CD4-positive, alpha-beta T cell treated with Interleukin-1 beta for 1 hour (primary cell): ENCODE results near the gene EVL.
A peak's percentile ranks its signal among the peaks of the same experiment; 100 is the strongest.
"Not testable (repeated sequence)": the region's sequence is repeated elsewhere in the genome, so short reads cannot be mapped to it uniquely, and the experiment has no call there.

Experiments
- DNase-seq, 2 donors: peaks; one replicate each; pipeline ENCODE4 v3.0.0-alpha.2; 2020 to 2022

The EVL gene

DNA sequence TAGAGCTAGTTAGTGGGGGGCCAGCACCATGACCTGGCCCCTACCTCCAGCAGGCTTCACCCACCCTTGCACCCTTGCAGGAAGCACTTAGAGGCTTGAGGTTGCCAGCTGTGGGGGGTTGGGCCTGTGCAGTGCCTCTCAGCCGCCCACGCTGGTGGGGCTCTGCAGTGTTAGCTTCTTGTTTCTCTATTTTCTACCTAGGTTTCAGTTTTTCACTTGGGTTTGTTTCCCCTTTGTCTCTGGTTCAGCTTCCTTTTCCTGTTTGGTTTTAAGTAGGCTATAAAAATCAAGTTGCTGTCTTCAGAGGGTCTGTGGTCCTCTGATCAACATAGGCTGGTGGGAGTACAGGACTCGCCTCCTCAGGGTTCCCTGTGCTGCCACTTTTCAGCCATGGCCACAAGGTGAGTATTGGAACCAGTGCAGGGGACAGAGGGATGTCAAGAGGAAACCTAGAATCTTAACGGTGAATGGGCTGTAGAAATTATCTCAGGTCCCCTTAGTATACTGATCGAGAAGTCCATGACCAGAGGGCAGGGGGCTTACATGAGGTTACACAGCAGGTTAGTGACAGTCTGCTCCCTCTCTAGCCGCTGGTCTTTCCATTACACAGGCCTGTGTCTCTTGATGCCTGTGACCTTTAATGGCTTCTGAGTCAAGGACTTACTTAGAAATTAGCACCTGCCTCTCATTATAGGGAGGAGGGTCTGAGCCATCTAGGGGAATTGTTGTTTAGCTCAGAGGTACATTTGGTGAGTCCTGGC is at the start of gene EVL:
EVL (plus strand) TSS at position 312 of the 761 bp plus-strand sequence; CDS start at position 391, 79 bp downstream.
- DNase-seq, result peak; percentile 75 to 79

DNA sequence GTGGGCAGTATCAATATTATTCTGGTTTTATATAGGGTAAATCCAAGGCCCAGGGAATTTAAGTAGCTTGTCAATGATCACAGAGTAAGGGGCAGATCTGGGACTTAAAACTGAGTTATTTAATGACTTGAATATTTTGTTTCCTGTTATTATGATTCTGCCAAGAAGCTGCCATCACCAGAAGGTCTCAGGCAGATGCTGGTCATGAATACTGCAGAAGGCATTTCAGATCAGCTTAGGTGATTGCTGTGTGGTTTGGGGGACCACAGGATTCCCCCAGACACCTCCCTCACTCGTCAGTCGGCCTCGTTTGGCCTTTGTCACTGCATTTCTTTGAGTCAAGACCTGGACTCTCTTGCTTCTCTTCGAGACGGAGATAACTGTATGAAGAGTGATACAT is 47.7 kb upstream of the EVL start:
- DNase-seq, result no peak

DNA sequence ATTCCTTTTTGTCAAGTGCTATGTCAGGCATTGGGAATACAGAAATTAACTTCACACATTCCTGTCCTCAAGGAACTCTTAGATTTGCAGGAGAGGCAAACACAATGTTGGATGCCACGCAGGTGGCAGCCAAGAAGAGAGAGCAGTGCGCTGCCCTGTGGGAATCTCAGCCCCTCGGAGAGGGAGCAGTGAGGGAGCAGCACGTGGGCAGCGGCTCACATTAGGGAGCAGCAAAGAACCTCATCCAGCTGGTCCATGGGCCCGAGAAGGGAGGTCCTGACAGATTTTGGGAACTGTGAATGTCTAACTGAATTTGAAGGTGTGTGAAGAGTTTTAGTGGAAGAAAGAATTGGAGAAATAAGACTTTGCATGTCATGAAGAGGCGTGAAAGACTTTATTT is 47.2 kb upstream of the EVL start:
- DNase-seq, result no peak

GRCh38 chr14:100018482-100018881 is 46.7 kb upstream of the EVL start:
- no peak for DNase-seq

DNA sequence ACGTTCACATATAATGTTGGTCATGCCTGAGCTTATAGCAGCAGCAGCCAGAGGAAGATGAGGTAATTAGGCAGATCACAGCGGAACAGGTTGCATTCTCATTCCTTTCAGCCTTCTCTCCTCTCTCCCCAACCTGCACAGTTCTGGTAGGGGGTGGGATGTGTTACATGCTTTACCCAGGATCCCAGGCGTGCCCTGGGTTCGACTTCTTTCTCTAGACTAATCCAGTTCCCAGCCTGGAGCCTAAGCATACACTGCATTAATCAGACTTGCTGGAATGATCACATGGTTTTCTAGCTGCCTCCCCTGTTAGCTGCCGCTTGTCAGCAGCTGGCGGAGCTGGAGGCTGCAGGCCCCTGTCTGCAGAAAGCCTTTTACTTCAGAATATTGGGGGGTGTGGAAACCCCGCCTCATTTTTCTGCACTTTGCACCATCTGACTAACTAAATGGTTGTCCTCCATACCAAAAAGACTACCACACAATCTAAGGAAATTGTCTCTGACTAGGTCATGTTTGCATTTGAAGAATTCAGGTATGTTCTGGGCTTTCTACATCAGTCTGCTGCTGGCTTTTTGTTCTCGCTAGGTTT is 46.0 kb upstream of the EVL start:
- no peak for DNase-seq

DNA sequence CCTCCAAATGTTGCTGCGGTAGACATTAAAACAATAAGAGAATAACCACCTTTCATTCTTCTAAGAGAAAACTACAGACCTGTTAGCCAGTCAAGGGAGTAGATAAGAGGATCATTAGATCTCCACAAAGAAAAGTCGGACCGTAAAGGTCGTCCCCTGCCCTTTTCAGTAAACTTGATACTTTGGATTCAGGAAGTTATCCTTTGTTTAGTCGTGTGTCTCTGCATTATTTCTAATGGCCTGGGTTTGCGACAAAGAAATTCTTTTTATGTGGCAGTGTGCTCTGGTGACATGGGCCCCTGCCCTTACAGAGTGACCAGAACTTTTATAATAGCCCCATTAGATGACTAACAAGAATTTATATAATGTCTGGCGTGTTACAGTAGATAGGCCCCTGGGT is 44.6 kb upstream of the EVL start:
- DNase-seq, result no peak

- DNase-seq, result no peak
Measured at GRCh38 chr14:100022772-100023451, 42.3 kb upstream of the EVL start.

GRCh38 chr14:100025111-100025510 is 40.1 kb upstream of the EVL start:
- peak; percentile 5 to 20 for DNase-seq

- no peak for DNase-seq
Measured at GRCh38 chr14:100027771-100028490, 37.3 kb upstream of the EVL start.

GRCh38 chr14:100028990-100029677 is 36.1 kb upstream of the EVL start:
- no peak for DNase-seq

- DNase-seq, result not testable (repeated sequence)
Measured at GRCh38 chr14:100030006-100030405, 35.2 kb upstream of the EVL start.

DNA sequence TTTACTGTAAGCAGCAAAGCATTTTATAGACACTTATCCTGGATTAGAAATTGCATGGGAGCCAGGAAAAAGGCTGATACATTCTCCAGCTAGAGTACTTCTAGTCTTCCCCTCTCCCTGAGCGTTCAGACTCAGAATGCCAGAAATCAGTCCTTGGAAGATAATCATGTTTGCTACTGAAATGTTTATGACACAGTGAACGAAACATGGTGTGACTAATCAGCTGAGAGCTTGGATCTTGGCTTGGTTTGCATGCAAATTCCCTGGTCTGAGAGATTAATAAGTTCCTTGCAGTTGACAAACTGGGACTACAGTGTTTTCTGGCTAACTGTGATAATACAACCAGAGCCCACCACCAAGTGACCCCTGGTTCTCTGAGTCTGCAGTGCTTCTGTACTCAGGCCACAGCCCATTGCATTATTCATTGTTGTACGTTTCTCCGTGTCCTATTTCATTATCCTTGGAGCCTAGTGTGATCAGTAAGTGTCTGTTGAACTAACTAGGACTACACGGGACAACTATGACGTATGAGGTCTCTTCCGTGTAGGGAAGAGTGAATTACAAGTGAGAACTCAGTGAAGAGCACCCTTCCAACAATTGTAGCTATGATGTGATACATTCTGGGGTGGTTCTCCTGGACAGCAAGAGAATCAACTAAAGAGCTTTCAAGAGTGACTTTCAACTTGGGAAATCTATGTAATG is 34.6 kb upstream of the EVL start:
- no peak for DNase-seq

DNA sequence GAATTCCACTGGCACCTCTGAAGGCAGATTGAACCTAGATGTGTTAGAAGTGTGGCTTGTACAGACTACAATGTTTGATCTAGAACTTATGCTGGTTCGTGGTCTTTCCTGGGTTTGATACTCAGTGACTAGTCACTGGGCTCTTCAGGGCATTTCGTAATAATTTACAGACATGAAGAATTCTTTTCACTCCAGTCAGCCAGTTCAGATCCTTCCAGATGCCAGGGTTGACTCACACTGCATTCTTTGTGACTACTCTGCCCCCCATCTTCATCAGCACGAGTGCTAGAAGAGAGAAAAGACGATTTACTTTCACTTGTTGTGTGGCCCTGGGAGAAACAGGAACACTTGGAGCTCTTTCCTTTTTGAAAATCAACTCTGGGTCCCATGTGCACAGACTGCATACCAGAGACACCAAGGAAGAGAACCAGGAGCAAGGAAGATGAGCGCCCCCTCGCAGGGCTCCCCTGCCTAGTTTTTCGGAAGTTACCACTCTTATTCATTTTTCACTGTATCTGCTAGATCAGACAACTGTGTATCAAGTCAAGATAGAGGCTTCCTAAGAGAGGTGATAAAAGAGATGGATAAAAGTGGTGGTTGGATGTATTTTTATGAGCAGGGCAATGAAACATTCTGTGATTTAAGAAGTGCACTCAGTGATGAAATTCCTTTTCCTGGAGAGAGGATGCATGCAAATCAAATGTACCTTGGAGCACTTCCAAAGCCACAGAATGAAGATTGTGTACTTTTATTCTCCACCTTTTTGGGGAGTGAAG is 33.5 kb upstream of the EVL start:
- no peak for DNase-seq

GRCh38 chr14:100032738-100033137 is 32.5 kb upstream of the EVL start:
- DNase-seq, result no peak

- no peak for DNase-seq
Measured at GRCh38 chr14:100033347-100034075, 31.7 kb upstream of the EVL start.

GRCh38 chr14:100034468-100034867 is 30.8 kb upstream of the EVL start:
- DNase-seq, result no peak

DNA sequence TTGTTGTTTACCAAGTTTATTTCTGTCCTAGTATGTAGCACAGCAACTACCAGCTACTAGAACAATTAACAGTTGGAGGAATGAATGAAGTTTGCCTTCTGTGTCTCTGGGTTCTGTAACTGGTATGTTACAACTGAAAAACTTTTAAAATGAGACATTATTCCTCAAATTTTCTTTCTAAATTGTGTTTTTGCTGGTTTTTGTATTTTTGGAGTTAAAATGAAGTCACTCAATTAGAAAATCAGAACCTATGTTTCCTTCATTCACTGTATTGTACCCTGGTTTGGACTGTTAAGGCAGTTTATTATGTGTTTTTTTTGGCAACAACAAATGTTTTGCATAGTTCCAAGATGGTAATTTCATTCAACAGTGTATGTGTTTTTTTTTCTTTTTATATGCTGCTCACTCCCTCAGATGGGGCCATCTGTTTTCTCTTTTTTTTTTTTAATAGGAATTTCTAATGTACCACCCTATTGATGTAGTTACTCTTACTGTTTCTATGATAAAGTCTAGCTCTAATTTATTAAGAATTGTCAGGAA is 30.2 kb upstream of the EVL start:
- DNase-seq, result no peak

- no peak for DNase-seq
Measured at GRCh38 chr14:100035700-100036099, 29.5 kb upstream of the EVL start.

DNA sequence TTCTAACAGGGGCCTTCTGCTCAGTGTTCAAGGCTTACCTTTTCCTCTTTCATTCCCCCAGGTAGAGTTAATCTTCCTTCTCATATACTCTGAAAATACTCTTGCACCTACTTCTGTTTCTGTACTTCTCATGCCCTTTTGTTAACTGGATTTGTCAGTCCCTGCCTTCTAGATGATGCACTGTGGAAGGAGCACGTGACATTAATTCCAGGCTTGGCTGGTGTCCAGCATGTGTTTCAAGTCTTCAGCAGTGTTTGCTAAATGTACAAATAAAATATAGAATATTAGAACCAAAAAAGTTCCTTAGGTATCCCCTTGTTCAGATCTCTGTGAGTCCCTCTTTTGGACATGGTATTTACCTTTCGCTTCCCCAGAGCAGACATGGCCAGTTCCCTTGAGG is 27.9 kb upstream of the EVL start:
- DNase-seq, result no peak

DNA sequence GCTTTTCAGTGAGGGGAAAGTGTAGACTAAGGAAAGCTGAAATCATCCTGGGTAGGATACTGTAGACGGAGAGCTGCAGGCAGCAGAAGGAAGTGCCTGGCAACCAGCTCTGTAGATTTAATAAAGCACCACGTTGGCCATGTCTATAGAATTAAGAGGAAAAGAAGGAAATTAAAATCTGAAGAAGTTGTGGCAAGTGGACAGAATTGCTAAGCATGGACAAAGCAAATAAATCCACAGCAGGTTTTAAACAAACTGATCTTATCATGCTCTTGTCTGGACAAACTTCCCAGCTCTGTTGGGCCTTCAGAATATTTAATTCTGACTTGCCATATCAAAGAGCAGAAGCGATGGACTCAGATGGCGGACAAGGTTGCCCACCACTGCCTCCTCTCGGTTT is 27.2 kb upstream of the EVL start:
- no peak for DNase-seq
